MCF 10A (cell line): ENCODE measurements around the gene FAR1. TPM values are rescaled to one million over a fixed set of nuclear protein-coding genes. Genes with fewer than 3 reads are reported as not detected.

Source experiments
- BruUV-seq: library from RNA; stranded (reverse); fragments of 400-500 nt; replicated peaks from 2 replicates; lab custom pipeline; 2021; lab: Mats Ljungman, UMichigan
- CTCF ChIA-PET: fragments of 300-600 bp; sonication (Branson Sonifier 250); formaldehyde crosslinking; extraction: SDS; loops from one replicate; lab custom pipeline; 2021; ENCODE audit warnings: antibody characterized with exemption, inconsistent platforms; lab: Yijun Ruan, JAX
- POLR2A ChIA-PET: fragments of 300-600, 350-650 bp; sonication (Branson Sonifier 250); formaldehyde crosslinking; extraction: SDS; loops from one replicate; lab custom pipeline; 2020; ENCODE audit warnings: antibody characterized with exemption, inconsistent platforms; lab: Yijun Ruan, JAX
- DNase-seq: peaks from one replicate; pipeline ENCODE4 v3.0.0-alpha.2; 2018; ENCODE audit not compliant: unreplicated experiment
- H3K27ac Mint-ChIP-seq: one replicate; pipeline ENCODE4 v1.8.0; 2022; ENCODE audit warnings: mild to moderate bottlenecking, low read depth, mixed read lengths; ENCODE audit not compliant: unreplicated experiment
- H3K27me3 Mint-ChIP-seq: one replicate; pipeline ENCODE4 v1.8.0; 2022; ENCODE audit warnings: mixed read lengths; ENCODE audit not compliant: insufficient read depth, unreplicated experiment
- H3K36me3 Mint-ChIP-seq: one replicate; pipeline ENCODE4 v1.8.0; 2022; ENCODE audit warnings: mild to moderate bottlenecking, moderate library complexity, mixed read lengths; ENCODE audit not compliant: insufficient read depth, unreplicated experiment
- H3K4me1 Mint-ChIP-seq: one replicate; pipeline ENCODE4 v1.8.0; 2022; ENCODE audit warnings: mixed read lengths; ENCODE audit not compliant: insufficient read depth, unreplicated experiment
- H3K4me3 Mint-ChIP-seq: one replicate; pipeline ENCODE4 v1.8.0; 2022; ENCODE audit warnings: mild to moderate bottlenecking, moderate library complexity, mixed read lengths; ENCODE audit not compliant: unreplicated experiment
- H3K9me3 Mint-ChIP-seq: one replicate; pipeline ENCODE4 v1.8.0; 2022; ENCODE audit warnings: mixed read lengths; ENCODE audit not compliant: unreplicated experiment
- CTCF ChIP-seq: fragments of 200-600 bp; IDR thresholded peaks from one replicate; pipeline ENCODE4 v1.8.0; 2022; ENCODE audit warnings: antibody characterized with exemption, mild to moderate bottlenecking; ENCODE audit not compliant: unreplicated experiment
- intact Hi-C: fragments of 100-400 bp; cut with micrococcal nuclease; formaldehyde crosslinking; loops from 2 replicates; pipeline ENCODE4 v1.14.1; 2022
- total RNA-seq: library from RNA; stranded (reverse); gene quantifications from 2 replicates; pipeline ENCODE4 v1.2.3, GENCODE V29; 2022

The FAR1 gene
- total RNA-seq, 1 experiment from 2014 or later: 112 TPM

GRCh38 chr11:13676576-13676975, 8.1 kb downstream of the FAR1 start:
- no TSS peak for BruUV-seq
- POLR2A ChIA-PET: interaction anchor here (0.9 to 3.3 kb wide), 2 partner anchors 9 to 25 kb away, joined by 4 to 20 read pairs; partner anchors contain the start of gene FAR1
- no peaks in the 10 kb centered on the region for H3K27me3 Mint-ChIP-seq
- H3K4me1 Mint-ChIP-seq: peaks cover 34% of the 10 kb centered on the region
- intact Hi-C loops: no loop called here
- DNase-seq: no peak
- H3K9me3 Mint-ChIP-seq: no peaks in the 10 kb centered on the region
- H3K4me3 Mint-ChIP-seq: no peak overlapping the region
- CTCF ChIA-PET: interaction anchor here (0.7 kb wide), 1 partner anchor 126 kb away, joined by 3 read pairs; no protein-coding TSS in a partner anchor
- no peak for TF ChIP-seq CTCF
- H3K27ac Mint-ChIP-seq: no peak overlapping the region
- H3K36me3 Mint-ChIP-seq: no peaks in the 10 kb centered on the region

GRCh38 chr11:13679768-13680167, 11.3 kb downstream of the FAR1 start:
- Mint-ChIP-seq H3K36me3 (no peaks in the 10 kb centered on the region), H3K27ac (no peak overlapping the region), H3K4me1 (peaks cover 17% of the 10 kb centered on the region), H3K27me3 (no peaks in the 10 kb centered on the region), H3K9me3 (no peaks in the 10 kb centered on the region), H3K4me3 (no peak overlapping the region)
- CTCF ChIA-PET: interaction anchor here (0.7 to 1.1 kb wide), 2 partner anchors 12 to 19 kb away, joined by 3 to 5 read pairs; no protein-coding TSS in a partner anchor
- intact Hi-C loops: no loop called here
- no peak for TF ChIP-seq CTCF
- no TSS peak for BruUV-seq
- POLR2A ChIA-PET: interaction anchor here (0.7 to 4.2 kb wide), 4 partner anchors 11 to 16 kb away, joined by 3 to 19 read pairs (median 4); partner anchors contain the start of gene FAR1
- DNase-seq: no peak

GRCh38 chr11:13680501-13681264, 12.2 kb downstream of the FAR1 start:
- H3K4me1 Mint-ChIP-seq: peaks cover 15% of the 10 kb centered on the region
- no peak overlapping the region for H3K4me3 Mint-ChIP-seq
- no peak for TF ChIP-seq CTCF
- intact Hi-C loops: no loop called here
- no peak for DNase-seq
- BruUV-seq: no TSS peak
- no peak overlapping the region for H3K27ac Mint-ChIP-seq
- H3K27me3 Mint-ChIP-seq: no peaks in the 10 kb centered on the region
- no peaks in the 10 kb centered on the region for H3K36me3 Mint-ChIP-seq
- ChIA-PET POLR2A (interaction anchor here (0.7 to 4.2 kb wide), 4 partner anchors 12 to 40 kb away, joined by 3 to 19 read pairs (median 4); partner anchors contain the start of gene FAR1), CTCF (interaction anchor here (1.1 kb wide), 1 partner anchor 13 kb away, joined by 5 read pairs; no protein-coding TSS in a partner anchor)
- H3K9me3 Mint-ChIP-seq: no peaks in the 10 kb centered on the region

- POLR2A ChIA-PET: interaction anchor here (0.6 to 4.2 kb wide), 3 partner anchors 12 to 557 kb away, joined by 3 to 19 read pairs (median 6); partner anchors contain the start of gene FAR1
- Mint-ChIP-seq H3K27me3 (no peaks in the 10 kb centered on the region), H3K9me3 (no peaks in the 10 kb centered on the region), H3K36me3 (no peaks in the 10 kb centered on the region), H3K4me1 (peaks cover 22% of the 10 kb centered on the region), H3K4me3 (no peak overlapping the region), H3K27ac (no peak overlapping the region)
- CTCF ChIA-PET: no interaction called here
- DNase-seq: no peak
- no TSS peak for BruUV-seq
- intact Hi-C loops: no loop called here
- TF ChIP-seq CTCF: no peak
Observed at GRCh38 chr11:13681446-13681845, 13.0 kb downstream of the FAR1 start.
